Stimulated activated CD4-positive, alpha-beta T cell treated with anti-CD3 and anti-CD28 coated beads, Interleukin-15, amount 100 ng/mL, for 48 hours (primary cell): ENCODE data around the gene TLR1.
"Not testable (repeated sequence)": the region's sequence is repeated elsewhere in the genome, so short reads cannot be mapped to it uniquely, and the experiment has no call there.

Experiments used
- DNase-seq, 2 donors: peaks; one replicate each; pipeline ENCODE4 v3.0.0-alpha.2; 2020; ENCODE audit warnings: low read depth in 2 of 2

TLR1 gene

DNA sequence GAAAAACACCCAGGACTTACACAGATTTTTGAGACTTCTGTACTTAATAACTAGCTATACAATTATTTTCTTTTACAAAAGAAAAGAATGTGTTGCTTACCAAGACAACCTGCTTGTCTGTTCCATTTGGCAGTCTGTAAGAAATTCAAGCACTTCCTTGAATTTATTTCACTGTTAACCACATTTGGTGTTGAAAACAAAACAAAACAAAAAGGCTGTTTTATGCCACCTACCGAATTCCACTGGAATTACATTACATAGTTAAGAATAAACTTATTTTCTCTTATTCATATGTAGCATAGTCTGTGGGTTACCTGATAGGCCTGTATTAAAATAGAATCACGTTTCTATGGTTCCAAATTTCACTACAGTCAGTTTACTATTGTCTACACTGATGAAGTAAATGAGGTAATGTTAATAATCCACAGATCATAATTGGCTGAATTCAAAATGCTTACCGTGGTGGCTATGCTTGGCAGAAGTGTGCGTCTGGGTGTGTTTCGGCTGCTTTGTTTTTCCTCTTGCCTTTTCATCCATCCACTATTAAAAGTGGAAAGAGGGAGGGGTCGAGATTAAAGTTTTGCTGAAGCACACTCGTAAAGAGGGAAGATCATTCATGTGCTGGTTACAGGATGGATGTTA, at the start of gene TLR1:
Gene TLR1 (minus strand): TSS at position 138 of the 642 bp plus-strand sequence. CDS start 5,960 bp downstream, outside the sequence.
- DNase-seq: no peak

- DNase-seq: no peak
These were observed 41.4 kb upstream of the TLR1 start for GRCh38 chr4:38846015-38846414.

DNA sequence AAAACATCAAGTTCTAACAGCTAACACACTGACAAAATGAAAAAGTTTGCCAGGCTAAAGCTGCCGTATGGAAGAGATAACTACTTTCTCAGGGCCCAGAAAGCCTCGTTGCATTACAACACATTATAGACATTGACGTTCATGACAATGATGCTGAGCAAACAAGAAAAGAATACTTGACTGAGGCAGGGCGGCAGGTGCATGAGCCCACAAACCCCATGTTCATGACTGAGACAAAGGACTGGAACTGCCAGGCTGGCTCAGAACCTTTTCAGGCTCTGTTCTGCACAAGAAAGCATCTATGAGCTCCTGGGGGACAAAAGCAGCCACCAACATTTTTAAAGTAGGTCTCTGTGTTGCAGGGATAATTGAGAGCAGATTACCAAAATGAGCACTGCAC, 38.4 kb upstream of the TLR1 start:
- no peak for DNase-seq

- no peak for DNase-seq
These were observed 33.3 kb upstream of the TLR1 start for GRCh38 chr4:38837849-38838248.

DNA sequence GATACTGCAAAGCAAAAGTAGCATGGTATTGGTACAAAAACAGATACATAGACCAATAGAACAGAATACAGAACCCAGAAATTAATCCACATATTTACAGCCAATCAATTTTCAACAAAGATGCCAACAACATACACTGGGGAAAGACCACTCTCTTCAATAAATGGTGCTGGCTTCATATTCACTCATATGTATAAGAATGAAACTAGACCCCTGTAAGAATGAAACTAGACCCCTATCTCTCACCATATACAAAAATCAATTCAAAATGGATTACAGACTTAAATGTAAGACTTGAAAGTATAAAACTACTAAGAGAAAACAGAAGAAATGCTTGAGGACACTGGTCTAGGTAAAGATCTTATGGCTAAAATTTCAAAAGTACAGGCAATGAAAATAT, 32.7 kb upstream of the TLR1 start:
- no peak for DNase-seq

DNA sequence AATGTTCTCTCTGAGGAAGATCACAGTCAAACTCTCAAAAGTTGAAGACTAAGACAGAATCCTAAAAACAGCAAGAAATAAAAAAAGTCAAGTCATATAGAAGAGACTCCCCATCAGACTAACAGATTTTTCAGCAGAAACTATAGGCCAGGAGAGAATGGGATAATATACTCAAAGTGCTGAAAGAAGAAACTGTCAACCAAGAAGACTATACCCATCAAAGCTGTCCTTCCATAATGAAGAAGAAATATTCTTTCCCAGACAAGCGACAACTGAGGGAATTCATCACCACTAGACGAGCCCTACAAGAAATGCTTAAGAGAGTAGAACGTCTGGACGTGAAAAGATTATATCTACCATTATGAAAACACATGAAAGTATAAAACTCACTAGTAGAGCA, 30.0 kb upstream of the TLR1 start:
- no peak for DNase-seq

- no peak for DNase-seq
These were observed 28.3 kb upstream of the TLR1 start for GRCh38 chr4:38832624-38833528.

DNA sequence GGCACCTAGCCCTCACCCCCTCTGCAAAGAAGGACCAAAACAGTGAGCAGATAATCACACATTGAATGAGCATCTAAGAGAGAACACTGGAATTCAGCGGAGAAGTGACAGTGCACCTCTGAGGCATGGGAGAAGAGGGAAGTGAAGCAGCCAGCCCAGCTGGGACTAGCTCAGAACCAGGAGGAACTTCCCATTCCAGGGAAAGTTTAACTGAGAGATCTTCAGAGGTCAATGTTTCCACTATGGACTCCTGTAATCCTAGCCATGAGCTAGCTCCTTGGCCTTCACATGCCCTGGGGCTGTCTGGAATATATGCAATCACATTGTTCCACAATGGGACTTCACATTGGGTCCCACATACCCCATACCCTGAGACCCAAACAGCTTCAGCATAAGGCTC, 27.6 kb upstream of the TLR1 start:
- DNase-seq: no peak

DNA sequence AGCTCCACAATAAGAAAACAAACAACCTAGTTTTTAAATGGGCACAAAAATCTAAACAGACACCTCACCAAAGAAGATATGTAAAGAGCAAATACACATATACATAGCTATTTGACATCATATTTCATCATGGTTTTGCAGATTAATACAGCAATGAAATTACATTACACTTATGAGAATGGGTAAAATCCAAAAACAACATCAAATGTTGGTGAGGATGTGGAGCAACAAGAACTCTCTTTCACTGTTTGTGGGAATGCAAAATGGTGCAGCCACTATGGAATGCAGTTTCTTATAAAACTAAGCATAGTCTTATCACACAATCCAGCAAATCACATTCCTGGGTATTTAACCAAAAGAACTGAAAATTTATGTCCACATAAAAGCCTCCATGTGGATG, 27.1 kb upstream of the TLR1 start:
- no peak for DNase-seq

DNA sequence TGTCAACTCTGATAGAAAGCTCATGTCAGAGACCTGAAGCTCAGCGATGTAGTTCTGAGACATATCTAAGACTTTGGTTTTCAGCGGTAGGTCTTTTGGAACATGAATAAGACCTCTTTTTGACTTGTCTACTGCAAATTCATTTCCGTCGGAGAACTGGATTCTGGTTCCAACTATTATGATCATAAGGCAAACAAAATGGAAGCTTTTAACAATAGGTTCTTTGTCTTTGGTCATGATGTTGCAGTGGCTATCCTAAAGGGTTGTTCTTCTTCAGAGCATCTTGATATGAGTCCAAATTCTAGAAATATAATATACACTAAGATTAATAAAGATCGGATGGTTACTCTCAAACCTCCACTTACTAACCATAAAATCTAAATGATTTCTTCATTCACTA, 24.6 kb upstream of the TLR1 start:
- no peak for DNase-seq

DNA sequence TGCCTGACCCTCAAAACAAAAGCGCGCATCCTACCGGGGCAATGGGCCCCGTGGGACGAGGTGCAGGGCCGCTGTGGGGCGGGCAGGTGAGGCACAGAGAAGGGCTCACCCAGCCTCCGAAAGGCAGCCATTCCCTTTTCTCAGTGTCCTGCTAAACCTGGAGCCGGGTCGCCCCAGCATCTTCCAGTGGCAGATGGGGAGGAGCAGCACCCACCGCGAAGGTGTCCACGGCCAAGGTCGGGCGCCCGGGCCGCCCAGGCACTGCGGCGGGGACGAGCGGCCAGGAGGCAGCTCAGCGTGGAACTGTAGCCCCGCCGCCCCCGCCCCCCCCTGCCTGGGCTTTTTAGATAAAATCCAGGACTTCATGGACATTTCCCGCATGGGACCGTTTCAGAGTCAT, 19.2 kb upstream of the TLR1 start:
- DNase-seq: no peak

- no peak for DNase-seq
These were observed 18.2 kb upstream of the TLR1 start for GRCh38 chr4:38822748-38823303.

DNA sequence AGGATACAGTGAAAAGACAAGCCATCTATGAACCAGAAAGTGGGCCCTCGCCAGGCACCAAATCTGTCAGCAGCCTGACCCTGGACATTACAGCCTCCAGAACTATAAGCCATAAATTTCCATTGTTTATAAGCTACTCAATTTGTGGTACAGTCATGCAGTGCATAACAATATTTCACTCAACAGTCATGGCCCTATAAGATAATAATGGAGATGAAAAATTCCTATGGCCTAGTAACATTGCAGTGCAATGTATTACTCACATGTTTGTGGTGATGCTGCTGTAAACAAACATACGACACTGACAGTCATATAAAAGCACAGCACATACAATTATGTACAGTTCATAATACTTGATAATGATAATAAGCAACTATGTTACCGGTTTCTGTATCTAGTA, 17.1 kb upstream of the TLR1 start:
- no peak for DNase-seq

- no peak for DNase-seq
These were observed 15.9 kb upstream of the TLR1 start for GRCh38 chr4:38820329-38821061.

DNA sequence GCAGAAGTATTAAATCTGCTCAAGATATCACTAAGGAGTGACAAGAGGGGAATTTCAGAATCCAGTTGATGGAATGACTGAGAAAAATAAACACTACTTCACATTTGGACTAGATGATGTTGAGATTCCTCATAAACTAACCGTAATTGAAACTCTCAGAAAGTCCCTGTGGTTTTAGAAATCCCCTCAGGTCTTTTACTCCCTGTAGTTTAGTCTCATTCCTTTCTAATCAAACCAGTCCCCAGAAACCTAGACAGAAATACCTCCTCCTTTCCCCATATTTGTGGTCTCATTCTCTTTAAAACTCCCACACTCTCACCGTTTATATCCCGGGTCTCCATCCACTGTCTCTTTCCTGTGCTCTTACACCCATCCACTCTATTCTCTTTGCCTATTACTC, 15.0 kb upstream of the TLR1 start:
- no peak for DNase-seq

GRCh38 chr4:38818441-38818976, 13.9 kb upstream of the TLR1 start:
- no peak for DNase-seq

- no peak for DNase-seq
These were observed 11.5 kb upstream of the TLR1 start for GRCh38 chr4:38815885-38816782.

- no peak for DNase-seq
These were observed 9.8 kb upstream of the TLR1 start for GRCh38 chr4:38814386-38814785.

DNA sequence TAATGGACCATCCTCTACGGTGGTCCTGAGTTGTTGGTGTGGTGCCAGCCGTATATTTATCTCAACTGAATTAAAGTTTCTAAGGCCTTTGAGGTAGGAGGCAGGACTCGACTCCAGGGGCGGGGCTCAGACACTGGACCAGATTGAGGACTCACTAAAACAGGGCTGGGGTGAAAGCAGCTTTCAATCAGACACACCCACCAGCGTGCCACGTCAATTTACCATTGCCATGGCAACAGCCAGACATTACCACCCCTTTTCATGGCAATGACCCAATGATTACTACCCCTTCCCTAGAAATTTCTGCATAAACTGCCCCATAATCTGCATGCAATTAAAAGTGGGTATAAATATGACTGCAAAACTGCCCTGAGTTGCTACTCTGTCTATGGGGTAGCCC, 6.7 kb upstream of the TLR1 start:
- no peak for DNase-seq

GRCh38 chr4:38807462-38807861, 2.9 kb upstream of the TLR1 start:
- not testable (repeated sequence) for DNase-seq

GRCh38 chr4:38806251-38806650, 1.7 kb upstream of the TLR1 start:
- not testable (repeated sequence) for DNase-seq
